ENCODE results near the gene JOSD1. TPM values are rescaled to one million over a fixed set of nuclear protein-coding genes. Genes with fewer than 3 reads are reported as not detected.

JOSD1 gene
- total and polyA plus RNA-seq, 2 donors (not counting 1 experiment from before 2014, with no cell fraction given): 40.5 to 59.1 TPM

DNA sequence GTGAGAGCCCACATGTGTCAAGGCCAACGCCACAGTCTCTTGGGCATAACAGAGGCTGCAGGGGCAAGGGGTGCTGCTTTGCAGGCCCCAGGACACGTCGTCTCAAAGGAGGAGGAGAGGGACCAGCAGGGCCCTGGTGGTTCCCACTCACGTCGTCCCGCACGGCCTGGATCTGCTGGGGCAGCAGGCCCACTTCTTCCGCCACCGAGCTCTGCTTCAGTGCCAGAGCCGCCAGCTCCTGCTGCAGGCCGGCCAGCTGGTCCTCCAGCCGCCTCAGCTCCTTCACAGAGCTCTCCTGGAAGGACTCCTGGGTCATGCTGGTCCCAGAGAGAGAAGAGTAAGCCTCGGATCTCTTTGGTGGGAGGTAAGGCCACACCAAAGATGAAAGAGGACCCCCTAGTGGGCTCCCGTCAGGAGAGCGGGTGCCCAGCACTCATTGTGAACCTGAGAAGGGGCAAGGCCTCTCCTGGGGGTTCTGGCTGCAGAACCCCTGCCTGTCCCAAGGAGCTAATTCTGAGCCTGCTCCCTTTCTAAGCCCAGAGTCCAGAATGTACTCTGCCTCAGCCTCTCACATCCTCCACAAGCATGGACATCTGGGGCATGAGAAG lies 39.5 kb upstream of the JOSD1 start:
- no peak overlapping the region for H3K4me2 ChIP-seq (ENCODE audit: extremely low read depth, insufficient read depth, low read length)
- no peaks in the 10 kb centered on the region for H4K20me1 ChIP-seq (ENCODE audit: control insufficient read depth, extremely low read depth, insufficient read depth, low read length)
- H3K27me3 ChIP-seq (ENCODE audit: control insufficient read depth, insufficient read depth, low read length): no peaks in the 10 kb centered on the region
- H3K36me3 ChIP-seq (ENCODE audit: control insufficient read depth, insufficient read depth, low read length): peaks cover 63% of the 10 kb centered on the region
- H3K9me3 ChIP-seq (ENCODE audit: control insufficient read depth, insufficient read depth, low read depth, low read length): no peaks in the 10 kb centered on the region
- TF ChIP-seq, protein P1, sequence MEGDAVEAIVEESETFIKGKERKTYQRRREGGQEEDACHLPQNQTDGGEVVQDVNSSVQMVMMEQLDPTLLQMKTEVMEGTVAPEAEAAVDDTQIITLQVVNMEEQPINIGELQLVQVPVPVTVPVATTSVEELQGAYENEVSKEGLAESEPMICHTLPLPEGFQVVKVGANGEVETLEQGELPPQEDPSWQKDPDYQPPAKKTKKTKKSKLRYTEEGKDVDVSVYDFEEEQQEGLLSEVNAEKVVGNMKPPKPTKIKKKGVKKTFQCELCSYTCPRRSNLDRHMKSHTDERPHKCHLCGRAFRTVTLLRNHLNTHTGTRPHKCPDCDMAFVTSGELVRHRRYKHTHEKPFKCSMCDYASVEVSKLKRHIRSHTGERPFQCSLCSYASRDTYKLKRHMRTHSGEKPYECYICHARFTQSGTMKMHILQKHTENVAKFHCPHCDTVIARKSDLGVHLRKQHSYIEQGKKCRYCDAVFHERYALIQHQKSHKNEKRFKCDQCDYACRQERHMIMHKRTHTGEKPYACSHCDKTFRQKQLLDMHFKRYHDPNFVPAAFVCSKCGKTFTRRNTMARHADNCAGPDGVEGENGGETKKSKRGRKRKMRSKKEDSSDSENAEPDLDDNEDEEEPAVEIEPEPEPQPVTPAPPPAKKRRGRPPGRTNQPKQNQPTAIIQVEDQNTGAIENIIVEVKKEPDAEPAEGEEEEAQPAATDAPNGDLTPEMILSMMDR (conservative IDR thresholded peaks at IDR 0.05 in 1 of 2, IDR thresholded peaks at IDR 0.05 in 1 of 2; ENCODE audit: low read depth in 1 of 2, low read length in 2 of 2): no peak
- no peak for TF ChIP-seq EZH2 (IDR thresholded peaks at IDR 0.05; ENCODE audit: low read length, missing control alignments)
- H3K27ac ChIP-seq (ENCODE audit: insufficient read depth, low read length): no peak overlapping the region
- H3K79me2 ChIP-seq (ENCODE audit: control insufficient read depth, insufficient read depth, low read length): no peaks in the 10 kb centered on the region
- H3K4me3 ChIP-seq (replicated peaks in 1 of 4; ENCODE audit: control extremely low read depth in 1 of 4, insufficient read depth in 1 of 4, low read depth in 3 of 4, low read length in 4 of 4): no peak overlapping the region
- H3K4me1 ChIP-seq (ENCODE audit: control insufficient read depth, extremely low read depth, insufficient read depth, low read length): no peaks in the 10 kb centered on the region
- no peak overlapping the region for H2AFZ ChIP-seq (ENCODE audit: low read length)
- no peak overlapping the region for H3K9ac ChIP-seq (ENCODE audit: insufficient read depth, low read length)
- DNase-seq (ENCODE audit: low read depth in 2 of 2): no peak

- no peak overlapping the region for H3K9ac ChIP-seq (ENCODE audit: insufficient read depth, low read length)
- peaks cover 60% of the 10 kb centered on the region for H3K36me3 ChIP-seq (ENCODE audit: control insufficient read depth, insufficient read depth, low read length)
- no peaks in the 10 kb centered on the region for H3K4me1 ChIP-seq (ENCODE audit: control insufficient read depth, extremely low read depth, insufficient read depth, low read length)
Measured at GRCh38 chr22:38739300-38740055, 38.7 kb upstream of the JOSD1 start.

DNA sequence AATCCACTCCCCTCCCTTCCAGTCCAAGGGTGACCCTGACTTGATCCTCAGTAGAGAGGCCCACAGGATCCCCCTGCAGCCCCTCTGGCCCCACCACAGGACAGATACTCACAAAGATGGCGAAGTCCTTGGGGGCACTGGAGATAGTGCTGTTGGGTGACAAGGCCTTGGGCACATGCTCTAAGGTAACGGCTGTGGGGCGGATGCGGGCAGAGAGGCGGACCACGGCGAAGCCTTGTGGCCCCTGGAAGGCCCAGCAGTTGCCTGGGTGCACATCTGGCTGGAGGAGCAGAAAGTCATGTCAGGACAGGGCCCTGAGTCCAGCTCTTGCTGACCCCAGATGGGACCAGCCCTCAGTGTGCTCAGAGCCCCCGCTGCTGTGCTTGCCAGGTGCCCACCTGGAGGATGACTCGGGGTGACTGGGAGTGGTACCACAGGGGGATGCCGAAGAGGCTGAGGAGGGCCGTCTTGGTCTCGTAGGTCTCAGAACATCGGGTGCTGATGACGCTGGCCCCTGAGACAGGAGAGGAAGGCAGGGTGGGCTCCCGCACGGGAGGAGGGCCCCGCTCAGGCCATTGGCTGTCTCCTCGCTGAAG lies 37.8 kb upstream of the JOSD1 start:
- Histone ChIP-seq H2AFZ (ENCODE audit: low read length) (no peak overlapping the region), H3K4me3 (replicated peaks in 1 of 4; ENCODE audit: control extremely low read depth in 1 of 4, insufficient read depth in 1 of 4, low read depth in 3 of 4, low read length in 4 of 4) (no peak overlapping the region), H4K20me1 (ENCODE audit: control insufficient read depth, extremely low read depth, insufficient read depth, low read length) (no peaks in the 10 kb centered on the region), H3K27ac (ENCODE audit: insufficient read depth, low read length) (no peak overlapping the region), H3K79me2 (ENCODE audit: control insufficient read depth, insufficient read depth, low read length) (no peaks in the 10 kb centered on the region), H3K4me1 (ENCODE audit: control insufficient read depth, extremely low read depth, insufficient read depth, low read length) (peaks cover 4% of the 10 kb centered on the region), H3K9me3 (ENCODE audit: control insufficient read depth, insufficient read depth, low read depth, low read length) (no peaks in the 10 kb centered on the region), H3K9ac (ENCODE audit: insufficient read depth, low read length) (no peak overlapping the region), H3K4me2 (ENCODE audit: extremely low read depth, insufficient read depth, low read length) (no peak overlapping the region), H3K36me3 (ENCODE audit: control insufficient read depth, insufficient read depth, low read length) (peaks cover 63% of the 10 kb centered on the region), H3K27me3 (ENCODE audit: control insufficient read depth, insufficient read depth, low read length) (no peaks in the 10 kb centered on the region)
- no peak for TF ChIP-seq EZH2 (IDR thresholded peaks at IDR 0.05; ENCODE audit: low read length, missing control alignments)
- TF ChIP-seq, protein P1 (conservative IDR thresholded peaks at IDR 0.05 in 1 of 2, IDR thresholded peaks at IDR 0.05 in 1 of 2; ENCODE audit: low read depth in 1 of 2, low read length in 2 of 2): no peak
- DNase-seq (ENCODE audit: low read depth in 2 of 2): no peak

More at GRCh38 chr22:38739300-38740055, 38.7 kb upstream of the JOSD1 start:
- no peak for TF ChIP-seq EZH2 (IDR thresholded peaks at IDR 0.05; ENCODE audit: low read length, missing control alignments)
- TF ChIP-seq, protein P1 (conservative IDR thresholded peaks at IDR 0.05 in 1 of 2, IDR thresholded peaks at IDR 0.05 in 1 of 2; ENCODE audit: low read depth in 1 of 2, low read length in 2 of 2): no peak
- H3K9me3 ChIP-seq (ENCODE audit: control insufficient read depth, insufficient read depth, low read depth, low read length): no peaks in the 10 kb centered on the region
- H3K27me3 ChIP-seq (ENCODE audit: control insufficient read depth, insufficient read depth, low read length): no peaks in the 10 kb centered on the region
- no peak overlapping the region for H3K4me2 ChIP-seq (ENCODE audit: extremely low read depth, insufficient read depth, low read length)
- no peak for DNase-seq (ENCODE audit: low read depth in 2 of 2)
- H2AFZ ChIP-seq (ENCODE audit: low read length): no peak overlapping the region
- H3K27ac ChIP-seq (ENCODE audit: insufficient read depth, low read length): no peak overlapping the region
- no peaks in the 10 kb centered on the region for H4K20me1 ChIP-seq (ENCODE audit: control insufficient read depth, extremely low read depth, insufficient read depth, low read length)
- H3K79me2 ChIP-seq (ENCODE audit: control insufficient read depth, insufficient read depth, low read length): no peaks in the 10 kb centered on the region
- H3K4me3 ChIP-seq (replicated peaks in 1 of 4; ENCODE audit: control extremely low read depth in 1 of 4, insufficient read depth in 1 of 4, low read depth in 3 of 4, low read length in 4 of 4): no peak overlapping the region
